ENCODE results near the gene C14orf180. TPM values are rescaled to one million over a fixed set of nuclear protein-coding genes. Genes with fewer than 3 reads are reported as not detected.

C14orf180 gene
- total and polyA plus RNA-seq, 2 donors (not counting 1 experiment from before 2014, with no cell fraction given): not detected

GRCh38 chr14:104553166-104554087, 26.1 kb upstream of the C14orf180 start:
- H3K9me3 ChIP-seq (ENCODE audit: control insufficient read depth, insufficient read depth, low read depth, low read length): no peaks in the 10 kb centered on the region
- no peak overlapping the region for H3K4me3 ChIP-seq (replicated peaks in 1 of 4; ENCODE audit: control extremely low read depth in 1 of 4, insufficient read depth in 1 of 4, low read depth in 3 of 4, low read length in 4 of 4)
- H3K4me1 ChIP-seq (ENCODE audit: control insufficient read depth, extremely low read depth, insufficient read depth, low read length): no peaks in the 10 kb centered on the region
- no peak for TF ChIP-seq EZH2 (IDR thresholded peaks at IDR 0.05; ENCODE audit: low read length, missing control alignments)
- TF ChIP-seq CTCF (conservative IDR thresholded peaks at IDR 0.05 in 1 of 2, IDR thresholded peaks at IDR 0.05 in 1 of 2; ENCODE audit: low read depth in 1 of 2, low read length in 2 of 2): no peak
- H3K4me2 ChIP-seq (ENCODE audit: extremely low read depth, insufficient read depth, low read length): no peak overlapping the region
- no peaks in the 10 kb centered on the region for H3K79me2 ChIP-seq (ENCODE audit: control insufficient read depth, insufficient read depth, low read length)
- no peaks in the 10 kb centered on the region for H3K36me3 ChIP-seq (ENCODE audit: control insufficient read depth, insufficient read depth, low read length)
- no peak overlapping the region for H3K9ac ChIP-seq (ENCODE audit: insufficient read depth, low read length)
- no peaks in the 10 kb centered on the region for H4K20me1 ChIP-seq (ENCODE audit: control insufficient read depth, extremely low read depth, insufficient read depth, low read length)
- H2AFZ ChIP-seq (ENCODE audit: low read length): no peak overlapping the region
- no peak for DNase-seq (ENCODE audit: low read depth in 2 of 2)
- H3K27ac ChIP-seq (ENCODE audit: insufficient read depth, low read length): no peak overlapping the region
- H3K27me3 ChIP-seq (ENCODE audit: control insufficient read depth, insufficient read depth, low read length): no peaks in the 10 kb centered on the region

- no peak overlapping the region for H3K27ac ChIP-seq (ENCODE audit: insufficient read depth, low read length)
- no peak overlapping the region for H2AFZ ChIP-seq (ENCODE audit: low read length)
- H3K36me3 ChIP-seq (ENCODE audit: control insufficient read depth, insufficient read depth, low read length): no peaks in the 10 kb centered on the region
- H3K9ac ChIP-seq (ENCODE audit: insufficient read depth, low read length): no peak overlapping the region
- no peaks in the 10 kb centered on the region for H3K4me1 ChIP-seq (ENCODE audit: control insufficient read depth, extremely low read depth, insufficient read depth, low read length)
- H3K9me3 ChIP-seq (ENCODE audit: control insufficient read depth, insufficient read depth, low read depth, low read length): no peaks in the 10 kb centered on the region
- no peak for TF ChIP-seq CTCF (conservative IDR thresholded peaks at IDR 0.05 in 1 of 2, IDR thresholded peaks at IDR 0.05 in 1 of 2; ENCODE audit: low read depth in 1 of 2, low read length in 2 of 2)
- TF ChIP-seq EZH2 (IDR thresholded peaks at IDR 0.05; ENCODE audit: low read length, missing control alignments): no peak
- H4K20me1 ChIP-seq (ENCODE audit: control insufficient read depth, extremely low read depth, insufficient read depth, low read length): no peaks in the 10 kb centered on the region
- no peaks in the 10 kb centered on the region for H3K27me3 ChIP-seq (ENCODE audit: control insufficient read depth, insufficient read depth, low read length)
- no peak overlapping the region for H3K4me2 ChIP-seq (ENCODE audit: extremely low read depth, insufficient read depth, low read length)
- no peaks in the 10 kb centered on the region for H3K79me2 ChIP-seq (ENCODE audit: control insufficient read depth, insufficient read depth, low read length)
- no peak overlapping the region for H3K4me3 ChIP-seq (replicated peaks in 1 of 4; ENCODE audit: control extremely low read depth in 1 of 4, insufficient read depth in 1 of 4, low read depth in 3 of 4, low read length in 4 of 4)
- no peak for DNase-seq (ENCODE audit: low read depth in 2 of 2)
These were observed 25.4 kb upstream of the C14orf180 start for GRCh38 chr14:104554088-104554607.

GRCh38 chr14:104554608-104555429, 24.7 kb upstream of the C14orf180 start:
- Histone ChIP-seq H3K9me3 (ENCODE audit: control insufficient read depth, insufficient read depth, low read depth, low read length) (no peaks in the 10 kb centered on the region), H3K9ac (ENCODE audit: insufficient read depth, low read length) (no peak overlapping the region), H3K36me3 (ENCODE audit: control insufficient read depth, insufficient read depth, low read length) (no peaks in the 10 kb centered on the region), H4K20me1 (ENCODE audit: control insufficient read depth, extremely low read depth, insufficient read depth, low read length) (no peaks in the 10 kb centered on the region), H3K4me2 (ENCODE audit: extremely low read depth, insufficient read depth, low read length) (no peak overlapping the region), H3K79me2 (ENCODE audit: control insufficient read depth, insufficient read depth, low read length) (no peaks in the 10 kb centered on the region), H3K4me1 (ENCODE audit: control insufficient read depth, extremely low read depth, insufficient read depth, low read length) (no peaks in the 10 kb centered on the region), H3K27ac (ENCODE audit: insufficient read depth, low read length) (no peak overlapping the region), H3K4me3 (replicated peaks in 1 of 4; ENCODE audit: control extremely low read depth in 1 of 4, insufficient read depth in 1 of 4, low read depth in 3 of 4, low read length in 4 of 4) (no peak overlapping the region), H2AFZ (ENCODE audit: low read length) (no peak overlapping the region), H3K27me3 (ENCODE audit: control insufficient read depth, insufficient read depth, low read length) (no peaks in the 10 kb centered on the region)
- no peak for TF ChIP-seq CTCF (conservative IDR thresholded peaks at IDR 0.05 in 1 of 2, IDR thresholded peaks at IDR 0.05 in 1 of 2; ENCODE audit: low read depth in 1 of 2, low read length in 2 of 2)
- no peak for TF ChIP-seq EZH2 (IDR thresholded peaks at IDR 0.05; ENCODE audit: low read length, missing control alignments)
- DNase-seq (ENCODE audit: low read depth in 2 of 2): no peak
